ENCODE measurements around the gene MARK3.
A peak's percentile ranks its signal among the peaks of the same experiment; 100 is the strongest.
"Not testable (repeated sequence)": the region's sequence is repeated elsewhere in the genome, so short reads cannot be mapped to it uniquely, and the experiment has no call there.

Gene MARK3

GRCh38 chr14:103516426-103517173 is 131.4 kb downstream of the MARK3 start:
- no peak for ATAC-seq

DNA sequence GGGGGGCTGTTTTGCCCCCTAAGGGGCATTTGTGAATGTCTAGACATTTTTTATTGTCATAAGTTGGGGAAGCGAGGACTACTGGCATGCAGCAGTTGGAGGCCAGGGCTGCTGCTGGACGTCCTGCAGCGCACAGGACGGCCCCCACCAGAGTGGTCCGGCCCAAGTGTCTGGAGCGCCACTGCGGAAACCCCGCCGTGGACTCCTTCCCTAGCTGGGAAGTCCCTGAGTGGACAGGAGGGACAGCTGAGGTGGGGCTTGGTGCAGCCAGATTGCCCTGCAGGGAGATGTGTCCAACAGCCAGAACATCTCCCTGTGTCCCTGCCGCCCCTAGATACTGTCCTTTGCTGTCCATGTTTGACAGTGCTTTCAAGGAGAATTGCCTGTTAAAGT is 132.0 kb downstream of the MARK3 start:
- no peak for ATAC-seq

- no peak for ATAC-seq
Observed at GRCh38 chr14:103517721-103518421, 132.7 kb downstream of the MARK3 start.

DNA sequence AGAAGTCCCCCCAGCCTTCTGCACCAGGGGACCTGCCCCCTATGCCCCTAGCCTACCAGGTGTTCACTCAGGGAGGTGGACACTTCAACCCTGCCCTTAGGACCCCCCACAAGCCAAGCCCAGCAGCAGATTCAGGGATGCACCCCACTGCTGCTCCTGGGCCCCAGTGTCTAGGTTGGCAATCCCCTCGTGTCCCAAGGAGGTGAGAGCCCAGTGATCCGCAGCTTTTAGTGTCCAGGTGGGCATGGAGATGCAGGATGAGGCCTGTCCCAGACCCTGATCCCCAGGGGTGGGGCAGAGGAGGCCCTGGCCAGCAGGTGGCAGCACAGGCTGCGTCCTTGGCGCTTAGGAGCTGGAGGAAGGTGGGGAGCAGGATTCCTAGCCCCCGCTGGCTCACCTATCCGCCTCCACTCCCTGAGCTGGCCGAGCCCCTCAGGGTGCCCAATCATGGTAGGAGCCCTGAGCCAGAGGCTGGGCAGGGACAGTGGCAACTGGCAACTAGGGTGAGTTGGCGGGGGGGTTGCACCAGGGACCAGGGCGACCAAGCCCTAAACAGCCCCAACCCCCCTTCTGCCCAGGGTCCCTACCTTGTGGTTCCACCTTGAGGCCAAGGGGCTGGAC is 133.3 kb downstream of the MARK3 start:
- peak; percentile 41 to 44 for ATAC-seq

GRCh38 chr14:103519043-103519836 is 134.0 kb downstream of the MARK3 start:
- no peak for ATAC-seq

- no peak for ATAC-seq
Observed at GRCh38 chr14:103519837-103520212, 134.6 kb downstream of the MARK3 start.

DNA sequence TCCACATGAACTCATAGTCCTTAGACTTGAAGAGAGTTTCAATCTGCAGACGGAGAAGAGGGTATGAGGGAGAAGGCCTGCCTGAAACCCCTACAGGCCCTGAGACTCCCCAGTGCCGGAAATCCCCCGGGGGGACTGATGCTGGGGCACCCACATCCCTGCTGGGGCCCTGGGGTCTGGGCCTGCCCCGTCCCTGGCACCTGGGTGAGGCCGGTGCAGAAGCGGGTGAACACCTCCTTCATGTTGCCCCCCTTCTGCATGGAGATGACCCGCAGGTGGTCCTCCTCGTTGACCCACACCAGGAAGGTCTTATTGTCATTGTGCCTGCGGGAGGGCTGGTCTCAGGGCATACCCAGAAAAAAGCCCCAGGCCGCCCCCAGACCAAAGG is 135.0 kb downstream of the MARK3 start:
- no peak for ATAC-seq

- ATAC-seq: peak; percentile 42 to 62
Observed at GRCh38 chr14:103520657-103521437, 135.6 kb downstream of the MARK3 start.

DNA sequence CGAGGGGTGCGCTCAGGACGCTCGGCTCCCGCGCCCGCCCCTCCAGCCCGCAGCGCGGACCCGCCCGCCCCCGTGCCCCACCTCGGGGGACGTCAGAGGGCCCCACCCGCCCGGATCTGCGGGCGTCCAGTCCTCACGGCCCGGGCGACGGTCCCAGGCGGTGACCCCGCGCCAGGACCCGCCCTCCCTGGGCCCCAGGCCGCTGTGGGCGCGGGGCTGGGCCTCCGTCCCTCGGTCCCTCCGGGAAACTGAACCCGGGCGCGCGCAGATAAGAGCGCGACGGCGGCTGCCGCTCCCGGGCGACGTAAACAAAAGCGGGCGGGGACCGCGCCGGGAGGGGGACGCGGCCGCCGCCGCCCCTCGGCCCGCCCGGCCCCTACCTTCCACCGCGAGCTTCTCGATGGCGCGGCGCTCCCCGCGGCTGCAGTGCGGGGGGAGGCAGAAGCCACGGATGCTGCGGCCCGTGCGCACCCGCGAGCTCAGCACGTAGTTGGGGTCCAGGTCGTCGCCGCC is 136.3 kb downstream of the MARK3 start:
- ATAC-seq: peak in 1 of 2 donors; percentile 12

GRCh38 chr14:103521951-103522563 is 136.8 kb downstream of the MARK3 start:
- no peak for ATAC-seq

- ATAC-seq: no peak
Observed at GRCh38 chr14:103522649-103523574, 137.7 kb downstream of the MARK3 start, which contains the start of gene CKB. Gene CKB (minus strand): TSS chr14:103522830. CDS start chr14:103522493, 337 bp downstream.

DNA sequence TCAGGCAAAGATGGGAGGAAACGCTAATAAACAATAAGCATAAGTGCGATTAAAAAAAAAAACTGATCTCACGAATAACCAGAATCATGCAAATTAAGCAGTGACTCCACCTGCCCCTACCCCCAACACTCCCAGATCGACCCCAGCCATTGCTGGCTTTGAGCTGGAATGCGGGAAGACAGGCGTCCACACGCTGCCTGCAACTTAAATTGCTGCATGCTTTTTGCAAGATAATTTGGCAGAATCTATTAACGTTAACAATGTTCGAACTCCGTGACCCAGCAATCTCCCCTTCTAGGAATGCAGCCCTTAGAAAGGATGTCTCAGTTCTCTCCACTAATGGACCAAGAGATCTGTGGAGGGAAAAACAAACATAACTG is 138.3 kb downstream of the MARK3 start:
- ATAC-seq: no peak

DNA sequence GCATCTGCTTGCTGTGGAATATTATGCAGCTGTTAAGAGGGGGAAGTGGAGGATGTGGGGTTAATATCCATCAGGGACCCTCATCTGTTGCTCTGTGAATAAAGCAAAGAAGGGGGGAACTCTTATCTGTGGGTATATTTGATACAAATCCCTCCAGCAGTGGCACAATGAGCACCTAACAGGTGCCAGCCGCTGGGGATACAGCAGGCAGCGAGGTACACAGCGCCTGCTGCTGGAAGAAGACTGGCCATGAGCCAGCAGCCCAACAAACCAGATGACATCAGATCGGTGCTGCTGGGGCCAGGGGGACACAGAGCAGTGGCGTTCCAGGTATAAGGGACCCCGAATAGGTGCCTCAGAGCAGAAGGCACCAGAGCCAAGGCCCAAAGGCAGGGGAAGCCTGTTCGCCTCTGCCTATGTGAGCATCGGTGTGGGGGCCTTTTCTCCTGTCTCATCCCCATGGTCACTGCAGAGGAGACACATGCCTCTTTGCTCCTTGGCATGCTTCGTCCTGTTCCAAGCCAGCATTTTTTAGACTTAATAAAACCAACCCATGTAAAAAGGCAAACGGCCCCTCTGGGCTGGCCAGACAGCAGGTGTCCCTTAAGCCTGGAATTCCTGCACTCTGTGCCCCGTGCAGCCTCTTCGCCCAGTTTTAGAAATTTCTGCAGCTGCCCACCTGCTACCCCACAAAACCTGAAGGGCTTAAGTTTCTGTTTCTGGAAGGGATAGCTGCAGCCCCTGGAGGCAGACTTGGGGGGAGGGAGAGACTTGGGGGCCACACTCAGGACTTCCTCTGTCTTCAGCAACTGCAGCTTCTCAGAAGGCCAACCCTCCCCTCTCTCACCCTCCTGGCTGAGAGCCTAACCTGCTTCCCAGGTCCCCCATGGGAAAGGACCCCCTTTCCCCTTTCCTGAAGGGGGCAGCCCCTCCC is 139.1 kb downstream of the MARK3 start:
- ATAC-seq: no peak

GRCh38 chr14:103525430-103526246 is 140.4 kb downstream of the MARK3 start:
- ATAC-seq: not testable (repeated sequence)

DNA sequence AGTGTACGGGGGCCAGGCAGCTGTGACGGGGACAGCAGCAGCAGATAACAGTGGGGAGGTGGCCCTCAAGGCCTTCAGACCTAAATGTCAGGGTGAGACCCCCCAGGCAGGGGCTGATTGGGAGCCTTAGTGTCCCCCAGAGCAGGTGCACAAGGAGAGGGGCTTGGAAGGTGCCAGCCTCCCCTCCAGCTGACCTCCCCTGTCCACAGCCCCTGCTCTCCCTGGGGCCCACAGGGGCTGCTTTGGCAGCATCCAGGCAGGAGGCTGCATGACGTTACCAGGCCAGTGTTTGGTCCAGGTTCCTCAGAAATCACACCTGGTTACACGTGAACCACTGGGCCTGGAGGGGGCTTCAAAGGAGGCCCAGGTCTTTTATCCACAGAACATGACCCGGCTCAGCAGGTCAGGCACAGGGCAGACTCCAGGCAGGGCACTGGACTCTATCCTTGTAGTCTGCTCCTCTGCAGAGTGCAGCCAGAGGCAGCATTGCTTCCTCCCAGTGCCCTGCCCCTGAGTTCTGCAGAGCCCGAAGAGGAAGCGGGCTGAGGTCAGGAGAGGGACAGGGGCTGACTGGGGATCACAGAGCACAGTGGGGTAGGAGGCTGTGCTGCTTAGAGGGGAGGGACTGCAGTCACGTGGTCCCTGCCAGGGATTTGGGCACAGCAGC is 141.2 kb downstream of the MARK3 start:
- ATAC-seq: no peak

DNA sequence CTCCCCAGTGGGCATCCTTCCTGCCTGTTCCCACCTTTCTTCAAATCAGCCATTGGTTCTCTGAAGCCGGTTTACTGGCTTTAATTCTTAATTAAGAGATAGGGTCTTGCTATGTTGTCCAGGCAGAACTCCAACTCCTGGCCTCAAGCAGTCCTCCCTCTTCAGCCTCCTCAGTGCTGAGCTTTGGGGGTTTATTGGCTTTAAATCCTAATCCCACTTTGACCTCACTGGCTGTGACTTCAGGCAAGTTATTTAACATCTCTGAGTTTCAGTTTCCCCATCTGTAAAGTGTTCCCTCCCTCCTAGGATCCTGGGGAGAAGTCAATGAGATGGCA is 141.7 kb downstream of the MARK3 start:
- no peak for ATAC-seq

DNA sequence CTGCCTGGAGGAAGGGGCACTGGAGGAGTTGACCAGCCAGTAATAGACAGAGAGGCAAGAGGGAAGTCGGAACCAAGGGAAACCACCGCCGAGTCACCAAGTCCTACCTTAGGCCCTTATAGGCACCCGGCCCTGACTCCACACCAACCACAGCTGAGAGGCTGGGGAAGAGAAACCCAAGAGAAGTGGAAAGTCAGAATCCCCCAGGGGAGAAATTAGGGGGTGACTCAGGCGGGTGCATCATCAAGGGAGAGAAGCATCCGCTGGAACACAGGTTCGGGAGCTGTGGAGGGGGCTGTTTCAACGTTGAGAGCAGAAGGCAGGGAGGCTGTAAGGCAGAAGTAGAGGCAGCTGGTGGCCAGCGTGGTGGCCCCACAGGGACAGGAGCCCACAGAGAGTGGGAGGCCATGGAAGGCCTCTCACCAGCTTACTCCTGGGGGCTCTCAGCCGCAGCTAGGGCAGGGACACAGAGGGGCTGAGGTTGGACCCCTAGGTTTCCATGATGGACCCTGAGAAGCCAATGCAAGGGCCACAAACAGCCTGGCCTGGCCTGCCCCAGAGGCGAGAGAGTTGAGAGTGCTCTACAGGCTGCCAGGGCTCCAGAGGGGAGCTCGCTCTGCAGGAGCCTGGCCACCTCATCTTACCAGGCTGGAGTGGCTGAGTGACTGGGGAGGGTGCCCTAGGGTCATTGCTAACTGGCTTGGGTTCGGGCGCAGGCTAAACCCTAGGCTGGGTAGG is 142.4 kb downstream of the MARK3 start:
- peak; percentile 57 to 62 for ATAC-seq

Data from activated CD4-positive, CD25-positive, alpha-beta regulatory T cell treated with anti-CD3 and anti-CD28 coated beads, Interleukin-2, amount 50 U/mL, for 24 hours (primary cell).